ENCODE data around the gene NNAT.

Gene NNAT

DNA sequence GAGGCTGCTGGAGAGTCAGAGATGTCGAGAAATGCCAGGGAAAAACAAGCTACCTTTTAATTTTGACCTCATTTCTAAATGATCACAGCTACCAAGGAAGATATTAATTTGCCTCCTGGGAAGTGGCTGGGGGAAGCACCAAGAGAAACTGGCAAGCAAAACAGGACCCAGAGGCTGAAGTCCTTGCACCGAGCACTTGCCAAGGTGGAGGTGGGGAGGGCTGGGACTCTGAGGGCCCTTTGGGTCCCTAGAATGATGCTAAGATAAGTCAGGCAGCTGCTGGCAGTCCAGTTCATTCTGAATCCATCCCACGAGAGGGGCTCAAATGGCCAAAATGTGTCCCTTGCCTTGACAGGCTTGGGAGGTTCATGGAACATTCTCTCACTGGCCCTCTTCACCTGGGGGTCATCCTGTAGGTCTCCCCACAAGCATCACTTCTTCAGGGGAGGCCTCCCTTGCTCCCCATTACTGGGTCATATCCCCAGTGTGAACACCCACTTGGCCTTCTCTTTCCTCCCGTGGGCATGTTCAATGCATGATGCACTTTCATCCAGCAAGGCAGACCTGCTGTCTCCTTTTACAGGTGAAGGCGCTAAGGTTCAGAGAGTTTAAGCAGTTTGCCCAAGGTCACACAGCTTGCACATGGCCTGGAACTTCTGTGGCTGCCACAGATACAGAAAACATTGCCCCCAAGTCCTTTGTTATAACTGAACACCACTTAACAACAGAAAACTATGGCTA is 45.7 kb downstream of the NNAT start:
- DNase-seq (ENCODE audit: low read depth in 2 of 2) = no peak

DNA sequence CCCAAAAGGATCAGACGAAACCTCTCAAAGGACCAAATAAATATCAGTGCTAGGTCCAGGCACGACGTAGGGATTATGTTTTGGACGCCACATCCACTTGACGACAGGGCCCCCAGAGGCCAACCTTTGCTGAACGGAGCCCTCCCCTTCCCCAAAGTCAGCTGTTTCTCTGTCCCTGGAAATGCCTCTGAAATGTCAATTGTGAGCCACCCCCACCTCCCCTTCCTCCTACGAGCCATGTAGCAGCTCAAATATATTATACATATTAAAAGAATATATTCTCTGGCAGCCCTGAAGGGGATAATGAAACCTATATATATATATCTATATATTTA is 46.2 kb downstream of the NNAT start:
- DNase-seq (ENCODE audit: low read depth in 2 of 2) = no peak

DNA sequence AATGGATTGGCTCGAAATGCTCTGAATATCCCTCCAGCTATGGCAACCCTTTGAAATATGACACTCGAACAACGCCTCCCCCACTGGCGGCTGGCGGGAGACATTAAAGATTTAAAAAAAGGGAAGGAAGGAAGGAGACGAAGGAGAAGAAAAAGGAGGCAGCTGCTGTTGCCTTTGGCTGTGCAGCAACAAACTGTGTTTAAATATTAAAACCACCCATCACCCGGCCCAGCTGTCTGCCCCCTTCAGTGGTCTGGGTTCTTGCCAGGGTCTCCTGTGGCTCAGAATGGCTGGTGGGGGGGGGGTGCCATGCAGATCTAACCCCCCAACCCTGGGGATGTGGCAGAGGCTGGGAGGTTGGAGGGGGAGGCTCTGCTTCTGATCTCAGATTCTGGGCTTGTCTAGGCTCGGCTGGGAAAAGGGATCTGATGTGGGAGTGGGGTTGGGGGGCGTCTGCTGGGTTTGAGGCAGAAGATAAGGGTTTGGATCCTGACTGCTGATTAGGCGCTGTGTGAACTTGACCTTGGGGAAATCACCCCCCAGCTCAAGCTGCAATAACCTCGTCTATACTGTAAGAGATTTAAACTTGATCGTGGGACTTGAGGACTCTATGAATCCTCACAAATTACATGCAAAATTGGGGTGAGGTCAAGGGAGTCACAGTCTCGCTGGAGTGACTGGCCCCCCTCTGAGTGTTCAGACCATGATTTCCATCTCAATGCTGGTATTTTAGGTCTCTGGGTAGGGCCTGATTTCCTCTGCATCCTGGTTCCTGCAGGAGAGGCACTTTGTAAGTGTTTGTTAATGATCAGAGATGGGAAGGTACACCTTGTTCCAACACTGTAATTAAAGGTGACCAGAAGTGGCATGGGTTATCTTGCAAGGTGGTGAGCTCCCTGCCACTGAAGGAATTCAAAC is 46.9 kb downstream of the NNAT start:
- DNase-seq (ENCODE audit: low read depth in 2 of 2) = no peak

DNA sequence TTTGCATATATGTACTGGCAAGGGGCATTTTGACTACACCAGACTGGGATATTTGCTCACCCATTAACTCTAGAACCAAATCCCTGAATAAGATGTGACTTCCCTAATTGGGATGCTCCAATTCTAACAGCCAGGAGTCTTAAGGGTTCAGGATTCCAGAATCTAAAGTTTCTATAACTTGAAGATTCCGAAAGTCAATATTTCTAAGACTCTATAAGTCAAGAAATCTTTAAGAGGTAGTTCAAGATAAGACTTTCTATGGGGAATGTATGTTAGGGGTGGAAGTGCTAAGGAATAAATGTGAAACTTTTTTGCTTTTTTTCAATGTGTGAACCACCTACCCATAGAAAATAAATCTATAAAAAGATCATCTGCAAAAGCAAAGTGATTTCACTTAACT is 49.4 kb downstream of the NNAT start:
- no peak for DNase-seq (ENCODE audit: low read depth in 2 of 2)

DNA sequence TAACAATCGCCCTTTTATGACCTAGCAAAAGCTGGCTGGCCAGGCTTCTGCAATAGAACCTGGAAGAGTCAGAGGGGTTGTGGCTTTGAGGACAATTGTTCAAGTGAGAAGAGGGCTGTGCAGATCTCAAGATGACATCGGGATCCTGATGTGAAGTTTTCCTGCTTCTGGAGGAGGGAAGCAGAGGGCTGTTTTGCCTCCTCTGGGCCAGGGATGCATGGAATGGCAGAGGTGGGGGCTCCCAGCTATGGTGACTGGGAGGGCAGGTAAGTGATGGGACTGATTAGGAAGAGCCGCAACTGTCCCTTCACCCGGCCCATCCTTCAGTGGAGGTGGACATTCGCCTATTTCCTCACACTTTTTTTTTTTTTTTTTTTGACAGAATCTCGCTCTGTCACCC is 50.0 kb downstream of the NNAT start:
- no peak for DNase-seq (ENCODE audit: low read depth in 2 of 2)

Measured in stimulated activated CD4-positive, alpha-beta T cell treated with anti-CD3 and anti-CD28 coated beads, Interleukin-4, amount 100 ng/mL, for 48 hours (primary cell).